ENCODE measurements around the gene ATF3.

Gene ATF3

DNA sequence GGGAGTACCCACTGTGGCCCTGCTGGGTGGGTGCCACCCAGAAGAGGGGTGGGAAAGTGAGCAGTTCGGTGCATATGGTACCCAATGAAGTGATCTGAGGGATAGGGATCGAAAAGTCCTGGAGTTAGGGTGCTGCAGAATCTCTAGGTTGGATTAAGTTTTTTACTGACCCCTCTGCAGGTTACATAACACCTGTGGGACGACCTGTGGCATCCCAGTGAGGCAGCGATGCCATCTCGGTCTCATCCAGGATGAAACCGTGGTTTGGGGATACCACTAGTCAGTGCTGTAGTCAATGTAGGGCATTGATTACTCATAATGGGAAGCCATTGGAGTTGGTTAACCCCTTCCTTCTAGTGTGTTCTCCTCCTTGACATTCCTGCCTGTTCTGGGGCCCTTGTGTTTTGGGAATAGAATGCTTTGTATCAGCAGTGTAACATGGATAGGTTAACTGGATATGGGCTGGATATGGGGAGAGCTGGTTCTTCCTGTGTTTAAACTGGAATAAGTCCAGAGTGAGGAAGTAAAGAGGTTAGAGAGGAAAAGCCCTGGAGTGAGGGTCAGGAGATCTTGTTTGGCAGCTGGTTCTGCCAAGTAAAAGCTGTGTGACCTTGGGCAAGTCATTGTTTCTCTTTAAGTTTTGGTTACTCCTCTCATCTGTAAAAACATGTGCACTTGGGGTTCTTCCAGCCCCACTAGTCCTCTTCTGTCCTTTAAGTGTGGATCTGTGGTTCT lies 42.8 kb upstream of the ATF3 start:
- TF ChIP-seq, protein P1, sequence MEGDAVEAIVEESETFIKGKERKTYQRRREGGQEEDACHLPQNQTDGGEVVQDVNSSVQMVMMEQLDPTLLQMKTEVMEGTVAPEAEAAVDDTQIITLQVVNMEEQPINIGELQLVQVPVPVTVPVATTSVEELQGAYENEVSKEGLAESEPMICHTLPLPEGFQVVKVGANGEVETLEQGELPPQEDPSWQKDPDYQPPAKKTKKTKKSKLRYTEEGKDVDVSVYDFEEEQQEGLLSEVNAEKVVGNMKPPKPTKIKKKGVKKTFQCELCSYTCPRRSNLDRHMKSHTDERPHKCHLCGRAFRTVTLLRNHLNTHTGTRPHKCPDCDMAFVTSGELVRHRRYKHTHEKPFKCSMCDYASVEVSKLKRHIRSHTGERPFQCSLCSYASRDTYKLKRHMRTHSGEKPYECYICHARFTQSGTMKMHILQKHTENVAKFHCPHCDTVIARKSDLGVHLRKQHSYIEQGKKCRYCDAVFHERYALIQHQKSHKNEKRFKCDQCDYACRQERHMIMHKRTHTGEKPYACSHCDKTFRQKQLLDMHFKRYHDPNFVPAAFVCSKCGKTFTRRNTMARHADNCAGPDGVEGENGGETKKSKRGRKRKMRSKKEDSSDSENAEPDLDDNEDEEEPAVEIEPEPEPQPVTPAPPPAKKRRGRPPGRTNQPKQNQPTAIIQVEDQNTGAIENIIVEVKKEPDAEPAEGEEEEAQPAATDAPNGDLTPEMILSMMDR (IDR thresholded peaks at IDR 0.05; ENCODE audit: insufficient read depth, low read depth, low read length, missing control alignments), result no peak
- DNase-seq (ENCODE audit: low read depth), result no peak
- H3K4me3 ChIP-seq (ENCODE audit: low read length), result no peak overlapping the region

DNA sequence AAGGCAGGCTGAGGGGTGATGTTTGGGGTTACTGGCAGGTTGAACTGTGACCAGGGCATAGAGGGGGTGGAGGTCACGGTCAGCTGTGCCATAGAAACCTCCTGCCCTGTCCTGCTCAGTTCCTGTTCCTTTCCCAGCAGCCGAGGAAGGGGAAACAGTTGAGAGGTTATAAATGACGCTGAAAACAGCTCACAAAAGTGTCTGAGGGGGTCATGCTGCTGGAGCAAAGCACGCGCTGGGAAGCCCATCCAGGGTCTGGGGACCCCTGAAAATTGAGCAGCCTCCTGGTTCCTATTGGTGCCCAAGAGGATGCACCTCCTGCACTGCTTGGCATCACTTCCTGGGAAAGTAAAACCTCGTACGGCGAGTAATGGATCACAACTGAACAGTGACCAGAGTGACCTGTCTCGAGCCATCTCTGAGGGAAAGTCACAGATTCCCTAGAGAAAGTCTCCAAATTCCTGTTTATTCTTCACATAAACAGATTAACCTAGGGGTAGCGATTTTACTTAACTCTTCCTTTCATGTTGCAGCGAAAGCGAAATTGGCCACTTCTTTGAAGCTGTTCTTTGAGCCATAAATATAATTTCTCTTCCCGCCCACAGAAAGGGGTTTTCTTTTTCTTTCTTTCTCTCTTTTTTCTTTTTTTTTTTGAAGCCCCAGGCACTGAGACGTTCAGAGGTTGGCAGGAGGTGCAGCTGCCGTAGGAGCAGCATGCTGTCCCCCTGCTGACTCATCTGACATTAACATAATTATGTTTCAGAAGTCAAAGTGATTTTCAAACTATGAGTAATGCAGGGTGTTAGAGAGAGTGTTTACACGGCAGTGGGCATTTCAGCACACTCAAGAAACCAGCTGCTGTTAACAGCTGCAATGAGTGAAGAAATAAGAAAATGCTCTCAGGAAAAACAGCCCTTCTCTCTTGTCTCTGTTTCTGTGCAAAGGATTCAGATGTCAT lies 41.8 kb upstream of the ATF3 start:
- DNase-seq (ENCODE audit: low read depth), result peak; percentile 91
- H3K4me3 ChIP-seq (ENCODE audit: low read length), result peak overlapping the region; percentile 56
- TF ChIP-seq, protein P1 (IDR thresholded peaks at IDR 0.05; ENCODE audit: insufficient read depth, low read depth, low read length, missing control alignments), result no peak

DNA sequence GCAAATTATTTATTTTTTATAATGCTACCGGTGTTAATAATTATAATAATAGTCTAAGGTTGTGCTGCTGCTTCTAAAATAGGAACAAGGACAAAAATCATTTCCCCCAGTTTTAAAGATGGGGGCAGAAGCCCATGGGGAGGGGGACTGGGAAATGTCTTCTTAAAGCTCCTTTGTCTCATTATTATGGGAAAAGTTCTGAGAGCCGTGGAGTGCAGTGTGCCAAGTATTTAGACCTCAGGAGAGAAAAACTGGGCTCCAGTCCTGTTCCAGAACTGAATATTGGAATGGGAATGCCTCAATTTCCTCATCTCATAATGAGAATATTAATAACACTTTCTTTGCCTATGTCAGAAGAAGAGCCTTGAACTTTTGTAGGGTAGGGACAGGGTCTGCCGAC lies 40.9 kb upstream of the ATF3 start:
- TF ChIP-seq, protein P1 (IDR thresholded peaks at IDR 0.05; ENCODE audit: insufficient read depth, low read depth, low read length, missing control alignments), result no peak
- DNase-seq (ENCODE audit: low read depth), result no peak
- no peak overlapping the region for H3K4me3 ChIP-seq (ENCODE audit: low read length)

DNA sequence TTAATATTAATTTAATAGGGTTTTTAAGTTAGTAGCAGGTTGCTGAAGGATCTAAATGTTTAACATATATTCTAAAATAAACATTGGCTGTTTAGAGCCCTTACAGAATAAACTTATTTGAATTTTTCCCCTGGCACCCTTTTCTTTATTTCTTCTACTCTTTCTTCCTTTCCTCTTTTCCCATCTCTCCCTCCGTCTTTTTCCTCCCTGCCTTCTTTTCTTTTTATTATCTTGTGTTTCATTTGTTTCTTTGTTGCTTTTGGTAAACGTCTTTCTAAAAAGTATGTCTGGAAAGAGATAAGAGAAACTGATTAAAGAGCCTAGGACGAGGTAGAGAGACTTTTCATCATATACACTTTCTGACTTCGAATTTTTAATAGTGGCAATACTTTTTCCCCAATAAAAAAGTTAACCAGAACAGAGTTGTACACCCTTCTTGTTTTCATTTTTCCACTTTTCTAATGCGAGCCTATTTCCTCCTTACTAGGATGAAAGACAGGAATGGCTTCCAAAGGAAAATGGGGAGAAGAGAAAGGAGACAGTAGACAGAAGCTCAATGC lies 39.5 kb upstream of the ATF3 start:
- TF ChIP-seq, protein P1 (IDR thresholded peaks at IDR 0.05; ENCODE audit: insufficient read depth, low read depth, low read length, missing control alignments), result no peak
- H3K4me3 ChIP-seq (ENCODE audit: low read length), result no peak overlapping the region
- DNase-seq (ENCODE audit: low read depth), result no peak

DNA sequence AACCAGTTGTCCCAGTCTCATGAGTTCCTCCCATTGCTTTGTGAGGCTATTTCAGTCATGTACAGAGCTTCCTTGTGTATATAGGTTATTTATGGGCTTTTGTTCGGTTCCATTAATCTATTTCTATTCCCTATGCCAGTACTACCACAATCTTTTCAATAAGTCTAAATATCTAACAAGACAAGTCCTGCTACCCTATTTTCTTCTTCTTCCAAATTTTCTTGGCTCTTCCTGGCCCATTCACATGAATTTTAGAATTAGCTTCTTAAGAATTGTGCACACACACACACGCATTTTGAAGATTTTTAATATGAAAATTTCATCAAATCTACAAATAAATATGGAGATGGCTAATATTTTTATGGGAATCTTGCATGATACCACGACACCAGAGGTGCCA lies 33.8 kb upstream of the ATF3 start:
- TF ChIP-seq, protein P1 (IDR thresholded peaks at IDR 0.05; ENCODE audit: insufficient read depth, low read depth, low read length, missing control alignments), result no peak
- DNase-seq (ENCODE audit: low read depth), result no peak
- H3K4me3 ChIP-seq (ENCODE audit: low read length), result no peak overlapping the region

DNA sequence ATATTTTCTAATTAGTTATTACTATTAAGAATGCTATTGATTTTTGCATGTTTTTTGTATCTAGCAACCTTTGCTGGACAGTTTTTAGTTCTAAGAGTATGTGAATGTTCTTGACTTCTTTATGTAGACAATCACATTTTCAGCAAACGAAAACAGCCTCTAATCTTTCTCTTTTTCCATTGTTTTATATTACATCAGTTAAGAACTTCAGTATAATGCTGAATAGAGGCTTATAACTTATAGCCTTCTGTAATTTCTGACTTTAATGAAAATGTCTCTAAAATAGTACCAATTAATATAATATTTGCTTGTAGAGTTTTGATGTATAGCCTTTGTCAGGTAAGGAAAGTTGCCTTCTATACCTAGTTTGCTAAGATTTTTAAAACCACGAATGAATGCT lies 33.2 kb upstream of the ATF3 start:
- DNase-seq (ENCODE audit: low read depth), result no peak
- TF ChIP-seq, protein P1 (IDR thresholded peaks at IDR 0.05; ENCODE audit: insufficient read depth, low read depth, low read length, missing control alignments), result no peak
- no peak overlapping the region for H3K4me3 ChIP-seq (ENCODE audit: low read length)

Measured in epithelial cell of esophagus (primary cell).